Neural cell (in vitro differentiated cells): ENCODE data around the gene DNM1.

Experiments used
- CTCF ChIP-seq: fragments of 450-650 bp; IDR thresholded peaks from 2 replicates; pipeline ENCODE4 v1.5.1; 2014; ENCODE audit warnings: antibody characterized with exemption, mild to moderate bottlenecking, moderate library complexity; ENCODE audit not compliant: poor library complexity, severe bottlenecking
- EZH2 ChIP-seq: fragments of 200-600, 300-800 bp; shearing (Covaris generic), sonication (generic); IDR thresholded peaks from 2 replicates; pipeline ENCODE4 v1.6.1; 2014; ENCODE audit warnings: antibody characterized with exemption, low read length, borderline replicate concordance, mild to moderate bottlenecking; ENCODE audit not compliant: insufficient read depth, poor library complexity, severe bottlenecking
- POLR2AphosphoS5 ChIP-seq: IDR thresholded peaks from 2 replicates; pipeline ENCODE4 v1.6.1; 2012
- RAD21 ChIP-seq: fragments of 450-650 bp; conservative IDR thresholded peaks from 2 replicates; pipeline ENCODE4 v1.6.1; 2014; ENCODE audit warnings: antibody characterized with exemption, mild to moderate bottlenecking, moderate library complexity
- REST ChIP-seq: IDR thresholded peaks from 2 replicates; pipeline ENCODE4 v1.6.1; 2012; ENCODE audit warnings: borderline replicate concordance

GRCh38 chr9:128259156-128259555, 56.0 kb downstream of the DNM1 start:
- no peak for TF ChIP-seq POLR2AphosphoS5
- no peak for TF ChIP-seq CTCF
- no peak for TF ChIP-seq EZH2
- no peak for TF ChIP-seq REST
- no peak for TF ChIP-seq RAD21
